Measurements from ENCODE around the gene SPDYC. TPM values are rescaled to one million over a fixed set of nuclear protein-coding genes. Genes with fewer than 3 reads are reported as not detected.

Gene SPDYC
- total and polyA plus RNA-seq, 2 of the 13 experiments (the other 11 are each of a cell fraction or from before 2014, with no cell fraction given) = 0.15 to 0.33 TPM

DNA sequence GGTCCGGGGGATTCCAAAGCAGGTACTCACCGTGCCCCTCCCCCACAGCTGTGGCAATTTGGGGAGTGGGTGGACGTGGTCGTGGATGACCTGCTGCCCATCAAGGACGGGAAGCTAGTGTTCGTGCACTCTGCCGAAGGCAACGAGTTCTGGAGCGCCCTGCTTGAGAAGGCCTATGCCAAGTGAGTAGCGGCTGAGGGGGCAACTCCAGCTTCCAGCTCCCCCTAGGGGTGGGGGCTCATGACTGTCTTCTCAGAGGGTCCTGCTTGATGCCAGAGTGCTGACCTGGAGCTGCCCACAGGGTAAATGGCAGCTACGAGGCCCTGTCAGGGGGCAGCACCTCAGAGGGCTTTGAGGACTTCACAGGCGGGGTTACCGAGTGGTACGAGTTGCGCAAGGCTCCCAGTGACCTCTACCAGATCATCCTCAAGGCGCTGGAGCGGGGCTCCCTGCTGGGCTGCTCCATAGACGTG lies 15.9 kb downstream of the SPDYC start (continued):
- TF ChIP-seq ZBTB7A (CRISPR knock-in tag; IDR thresholded peaks at IDR 0.05) = no peak
- TF ChIP-seq, protein P1, sequence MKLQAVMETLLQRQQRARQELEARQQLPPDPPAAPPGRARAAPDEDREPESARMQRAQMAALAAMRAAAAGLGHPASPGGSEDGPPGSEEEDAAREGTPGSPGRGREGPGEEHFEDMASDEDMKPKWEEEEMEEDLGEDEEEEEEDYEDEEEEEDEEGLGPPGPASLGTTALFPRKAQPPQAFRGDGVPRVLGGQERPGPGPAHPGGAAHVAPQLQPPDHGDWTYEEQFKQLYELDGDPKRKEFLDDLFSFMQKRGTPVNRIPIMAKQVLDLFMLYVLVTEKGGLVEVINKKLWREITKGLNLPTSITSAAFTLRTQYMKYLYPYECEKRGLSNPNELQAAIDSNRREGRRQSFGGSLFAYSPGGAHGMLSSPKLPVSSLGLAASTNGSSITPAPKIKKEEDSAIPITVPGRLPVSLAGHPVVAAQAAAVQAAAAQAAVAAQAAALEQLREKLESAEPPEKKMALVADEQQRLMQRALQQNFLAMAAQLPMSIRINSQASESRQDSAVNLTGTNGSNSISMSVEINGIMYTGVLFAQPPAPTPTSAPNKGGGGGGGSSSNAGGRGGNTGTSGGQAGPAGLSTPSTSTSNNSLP (IDR thresholded peaks at IDR 0.05; ENCODE audit: low read depth, low read length) = no peak
- TF ChIP-seq ZNF24 (IDR thresholded peaks at IDR 0.05) = no peak
- TF ChIP-seq, protein P2, sequence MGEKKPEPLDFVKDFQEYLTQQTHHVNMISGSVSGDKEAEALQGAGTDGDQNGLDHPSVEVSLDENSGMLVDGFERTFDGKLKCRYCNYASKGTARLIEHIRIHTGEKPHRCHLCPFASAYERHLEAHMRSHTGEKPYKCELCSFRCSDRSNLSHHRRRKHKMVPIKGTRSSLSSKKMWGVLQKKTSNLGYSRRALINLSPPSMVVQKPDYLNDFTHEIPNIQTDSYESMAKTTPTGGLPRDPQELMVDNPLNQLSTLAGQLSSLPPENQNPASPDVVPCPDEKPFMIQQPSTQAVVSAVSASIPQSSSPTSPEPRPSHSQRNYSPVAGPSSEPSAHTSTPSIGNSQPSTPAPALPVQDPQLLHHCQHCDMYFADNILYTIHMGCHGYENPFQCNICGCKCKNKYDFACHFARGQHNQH (CRISPR knock-in tag; IDR thresholded peaks at IDR 0.05) = no peak
- no peak for TF ChIP-seq ZNF496 (CRISPR knock-in tag; IDR thresholded peaks at IDR 0.05; ENCODE audit: insufficient replicate concordance)
- TF ChIP-seq ZNF777 (CRISPR knock-in tag; IDR thresholded peaks at IDR 0.05) = no peak
- TF ChIP-seq STAG1 (CRISPR knock-in tag; IDR thresholded peaks at IDR 0.05) = peak; percentile 33
- TF ChIP-seq, protein P3, sequence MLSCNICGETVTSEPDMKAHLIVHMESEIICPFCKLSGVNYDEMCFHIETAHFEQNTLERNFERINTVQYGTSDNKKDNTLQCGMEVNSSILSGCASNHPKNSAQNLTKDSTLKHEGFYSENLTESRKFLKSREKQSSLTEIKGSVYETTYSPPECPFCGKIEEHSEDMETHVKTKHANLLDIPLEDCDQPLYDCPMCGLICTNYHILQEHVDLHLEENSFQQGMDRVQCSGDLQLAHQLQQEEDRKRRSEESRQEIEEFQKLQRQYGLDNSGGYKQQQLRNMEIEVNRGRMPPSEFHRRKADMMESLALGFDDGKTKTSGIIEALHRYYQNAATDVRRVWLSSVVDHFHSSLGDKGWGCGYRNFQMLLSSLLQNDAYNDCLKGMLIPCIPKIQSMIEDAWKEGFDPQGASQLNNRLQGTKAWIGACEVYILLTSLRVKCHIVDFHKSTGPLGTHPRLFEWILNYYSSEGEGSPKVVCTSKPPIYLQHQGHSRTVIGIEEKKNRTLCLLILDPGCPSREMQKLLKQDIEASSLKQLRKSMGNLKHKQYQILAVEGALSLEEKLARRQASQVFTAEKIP (CRISPR knock-in tag; IDR thresholded peaks at IDR 0.05; ENCODE audit: borderline replicate concordance) = no peak
- TF ChIP-seq ATRX (CRISPR knock-in tag; IDR thresholded peaks at IDR 0.05; ENCODE audit: borderline replicate concordance) = no peak
- TF ChIP-seq RNF2 (conservative IDR thresholded peaks at IDR 0.05; ENCODE audit: low read depth) = no peak
- TF ChIP-seq TCF7 (IDR thresholded peaks at IDR 0.05; ENCODE audit: low read depth) = no peak
- no peak for TF ChIP-seq ZNF891 (CRISPR knock-in tag; IDR thresholded peaks at IDR 0.05)
- TF ChIP-seq, protein P4, sequence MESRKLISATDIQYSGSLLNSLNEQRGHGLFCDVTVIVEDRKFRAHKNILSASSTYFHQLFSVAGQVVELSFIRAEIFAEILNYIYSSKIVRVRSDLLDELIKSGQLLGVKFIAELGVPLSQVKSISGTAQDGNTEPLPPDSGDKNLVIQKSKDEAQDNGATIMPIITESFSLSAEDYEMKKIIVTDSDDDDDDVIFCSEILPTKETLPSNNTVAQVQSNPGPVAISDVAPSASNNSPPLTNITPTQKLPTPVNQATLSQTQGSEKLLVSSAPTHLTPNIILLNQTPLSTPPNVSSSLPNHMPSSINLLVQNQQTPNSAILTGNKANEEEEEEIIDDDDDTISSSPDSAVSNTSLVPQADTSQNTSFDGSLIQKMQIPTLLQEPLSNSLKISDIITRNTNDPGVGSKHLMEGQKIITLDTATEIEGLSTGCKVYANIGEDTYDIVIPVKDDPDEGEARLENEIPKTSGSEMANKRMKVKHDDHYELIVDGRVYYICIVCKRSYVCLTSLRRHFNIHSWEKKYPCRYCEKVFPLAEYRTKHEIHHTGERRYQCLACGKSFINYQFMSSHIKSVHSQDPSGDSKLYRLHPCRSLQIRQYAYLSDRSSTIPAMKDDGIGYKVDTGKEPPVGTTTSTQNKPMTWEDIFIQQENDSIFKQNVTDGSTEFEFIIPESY (CRISPR knock-in tag; IDR thresholded peaks at IDR 0.05) = peak; percentile 69; the same call in 1 of the 2 replicates
- no peak for TF ChIP-seq NONO (IDR thresholded peaks at IDR 0.05)
- no peak for TF ChIP-seq NONO (CRISPR knock-in tag; conservative IDR thresholded peaks at IDR 0.05)

Data from HepG2 (cell line).